Uterus (tissue), 4 donors: ENCODE results near the gene GALNT9. TPM values are rescaled to one million over a fixed set of nuclear protein-coding genes. Genes with fewer than 3 reads are reported as not detected.

Experiments
- DNase-seq, 2 donors: peaks; one replicate each; pipeline ENCODE4 v3.0.0-alpha.2; 2019 to 2020
- H3K27ac ChIP-seq, 2 donors: fragments of 200-600 bp; sonication (generic); 1 replicate in 1 of 2; 2 replicates in 1 of 2; pipeline ENCODE4 v1.5.1; 2016 to 2018
- H3K27me3 ChIP-seq, 2 donors: fragments of 200-600 bp; sonication (generic); one replicate each; pipeline ENCODE4 v1.5.1; 2018 to 2019; ENCODE audit warnings: control low read depth in 1 of 2
- H3K36me3 ChIP-seq, 2 donors: fragments of 200-600 bp; sonication (generic); one replicate each; pipeline ENCODE4 v1.5.1; 2019; ENCODE audit warnings: control low read depth in 1 of 2
- H3K4me1 ChIP-seq, 2 donors: fragments of 200-600 bp; sonication (generic); one replicate each; pipeline ENCODE4 v1.5.1; 2018 to 2019; ENCODE audit warnings: control low read depth in 1 of 2
- H3K4me3 ChIP-seq, 2 donors: fragments of 200-600 bp; sonication (generic); 1 replicate in 1 of 2; 2 replicates in 1 of 2; pipeline ENCODE4 v1.5.1; 2018 to 2019; ENCODE audit warnings: mild to moderate bottlenecking in 1 of 2
- H3K9me3 ChIP-seq, 2 donors: fragments of 200-600 bp; sonication (generic); one replicate each; pipeline ENCODE4 v1.5.1; 2019; ENCODE audit warnings: control low read depth in 1 of 2
- POLR2A ChIP-seq, 2 donors: fragments of 450-650 bp; IDR thresholded peaks; one replicate each; pipeline ENCODE4 v1.6.1; 2016; ENCODE audit warnings: antibody characterized with exemption in 2 of 2, mild to moderate bottlenecking in 1 of 2, moderate library complexity in 1 of 2
- intact Hi-C: fragments of 100-400 bp; cut with DNase I; formaldehyde crosslinking; loops from one replicate; pipeline ENCODE4 v1.15.1; 2023; ENCODE audit warnings: low total_unique reads
- total RNA-seq, 4 donors: library from RNA; depleted of rRNA in 3 of 4; stranded (reverse); fragments of >200 nt in 3 of 4; gene quantifications; one replicate each; pipeline versions ENCODE4 v1.1.0 to v1.2.4, GENCODE V29; 2014 to 2023
- TF ChIP-seq, protein P1 (sequence below), 4 experiments: fragments of 200-600 bp in 2 of 4; fragments of 450-650 bp in 2 of 4; sonication (generic) in 2 of 4; IDR thresholded peaks; one replicate each; pipeline ENCODE4 v1.5.1; 2016 to 2019; ENCODE audit warnings: antibody characterized with exemption in 4 of 4, mild to moderate bottlenecking in 2 of 4, moderate library complexity in 1 of 4
- donor health status: DM: yes; HTN: yes; CAD: no.

GALNT9 gene
- total RNA-seq, 4 donors from 2014 or later = 1.5 to 4.3 TPM; not detected in 2

DNA sequence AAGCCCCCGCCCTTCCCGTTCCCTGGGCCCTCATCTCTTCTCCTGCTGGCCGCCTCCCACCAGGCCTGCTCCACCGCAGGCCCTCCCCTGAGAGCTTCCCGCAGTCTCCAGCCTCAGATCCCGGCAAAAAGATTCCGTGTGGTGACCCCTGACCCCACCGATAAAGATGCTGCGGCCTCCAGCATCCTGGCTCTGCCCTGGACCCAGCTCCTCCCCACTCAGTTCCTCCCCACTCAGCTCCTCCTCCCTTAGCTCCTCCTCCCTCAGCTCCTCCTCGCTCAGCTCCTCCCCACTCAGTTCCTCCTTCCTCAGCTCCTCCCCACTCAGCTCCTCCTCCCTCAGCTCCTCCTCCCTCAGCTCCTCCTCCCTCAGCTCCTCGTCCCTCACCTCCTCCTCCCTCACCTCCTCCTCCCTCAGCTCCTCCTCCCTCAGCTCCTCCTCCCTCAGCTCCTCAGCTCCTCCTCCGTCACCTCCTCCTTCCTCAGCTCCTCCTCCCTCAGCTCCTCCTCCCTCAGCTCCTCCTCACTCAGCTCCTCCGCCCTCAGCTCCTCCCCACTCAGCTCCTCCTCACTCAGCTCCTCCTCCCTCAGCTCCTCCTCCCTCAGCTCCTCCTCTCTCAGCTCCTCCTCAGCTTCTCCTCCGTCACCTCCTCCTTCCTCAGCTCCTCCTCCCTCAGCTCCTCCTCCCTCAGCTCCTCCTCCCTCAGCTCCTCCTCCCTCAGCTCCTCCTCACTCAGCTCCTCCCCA lies 168.2 kb downstream of the GALNT9 start:
- Histone ChIP-seq H3K36me3 (no peaks in the 10 kb centered on the region), H3K27me3 (peaks cover 0 to 2% of the 10 kb centered on the region in 2 donors), H3K4me1 (no peaks in the 10 kb centered on the region), H3K27ac (no peak overlapping the region), H3K9me3 (no peaks in the 10 kb centered on the region), H3K4me3 (no peak overlapping the region)
- no peak for DNase-seq
- TF ChIP-seq, protein P1, sequence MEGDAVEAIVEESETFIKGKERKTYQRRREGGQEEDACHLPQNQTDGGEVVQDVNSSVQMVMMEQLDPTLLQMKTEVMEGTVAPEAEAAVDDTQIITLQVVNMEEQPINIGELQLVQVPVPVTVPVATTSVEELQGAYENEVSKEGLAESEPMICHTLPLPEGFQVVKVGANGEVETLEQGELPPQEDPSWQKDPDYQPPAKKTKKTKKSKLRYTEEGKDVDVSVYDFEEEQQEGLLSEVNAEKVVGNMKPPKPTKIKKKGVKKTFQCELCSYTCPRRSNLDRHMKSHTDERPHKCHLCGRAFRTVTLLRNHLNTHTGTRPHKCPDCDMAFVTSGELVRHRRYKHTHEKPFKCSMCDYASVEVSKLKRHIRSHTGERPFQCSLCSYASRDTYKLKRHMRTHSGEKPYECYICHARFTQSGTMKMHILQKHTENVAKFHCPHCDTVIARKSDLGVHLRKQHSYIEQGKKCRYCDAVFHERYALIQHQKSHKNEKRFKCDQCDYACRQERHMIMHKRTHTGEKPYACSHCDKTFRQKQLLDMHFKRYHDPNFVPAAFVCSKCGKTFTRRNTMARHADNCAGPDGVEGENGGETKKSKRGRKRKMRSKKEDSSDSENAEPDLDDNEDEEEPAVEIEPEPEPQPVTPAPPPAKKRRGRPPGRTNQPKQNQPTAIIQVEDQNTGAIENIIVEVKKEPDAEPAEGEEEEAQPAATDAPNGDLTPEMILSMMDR (IDR thresholded peaks at IDR 0.05) = no peak
- intact Hi-C loops = no loop called here

DNA sequence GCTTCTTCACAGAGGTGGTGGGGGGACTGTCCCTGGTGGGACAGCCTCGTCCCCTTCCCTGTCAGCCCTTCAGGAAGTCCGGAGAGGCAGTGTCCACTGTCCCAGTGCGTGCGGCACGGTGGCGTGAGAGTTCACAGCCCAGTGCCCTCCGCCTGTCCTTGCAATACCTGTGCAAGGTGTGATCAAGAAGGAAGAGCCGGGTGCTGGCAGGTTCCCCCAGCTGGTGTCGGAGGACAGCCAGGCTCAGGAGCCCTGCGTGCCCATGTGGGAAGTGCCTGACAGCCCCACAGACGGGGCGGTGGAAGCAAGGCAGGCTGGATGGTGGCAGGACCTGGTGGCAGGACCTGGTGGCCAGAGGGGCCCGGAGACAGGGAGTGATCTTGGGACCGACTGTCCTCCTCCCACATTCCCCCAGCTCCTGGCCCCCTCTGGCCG lies 168.8 kb downstream of the GALNT9 start:
- Histone ChIP-seq H3K27me3 (no peaks in the 10 kb centered on the region), H3K4me1 (no peaks in the 10 kb centered on the region), H3K27ac (no peak overlapping the region), H3K4me3 (no peak overlapping the region), H3K9me3 (no peaks in the 10 kb centered on the region), H3K36me3 (no peaks in the 10 kb centered on the region)
- DNase-seq = no peak
- intact Hi-C loops = no loop called here
- TF ChIP-seq POLR2A (IDR thresholded peaks at IDR 0.05) = no peak
- TF ChIP-seq, protein P1 (IDR thresholded peaks at IDR 0.05) = no peak

DNA sequence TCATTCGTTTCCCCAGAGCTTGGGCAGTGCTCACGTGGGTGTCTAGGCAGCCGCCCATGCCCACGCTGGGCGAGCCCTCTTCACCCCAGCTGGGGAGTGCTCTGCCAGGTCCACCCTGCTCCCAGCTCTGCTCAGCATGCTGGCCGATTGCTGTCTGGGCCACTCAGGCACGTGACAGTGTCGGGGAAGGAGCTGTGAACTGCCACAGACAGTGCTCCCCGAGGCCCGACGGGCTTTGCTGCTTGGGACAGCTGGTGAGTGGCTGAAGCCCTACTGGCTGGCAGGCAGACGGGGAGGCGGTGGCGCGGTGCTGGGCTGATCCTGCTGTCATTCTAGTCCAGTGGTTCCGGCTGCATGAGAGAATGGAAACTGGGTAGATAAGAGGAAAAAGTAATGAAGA lies 169.4 kb downstream of the GALNT9 start:
- H3K36me3 ChIP-seq = no peaks in the 10 kb centered on the region
- no peaks in the 10 kb centered on the region for H3K4me1 ChIP-seq
- no peak for DNase-seq
- H3K27ac ChIP-seq = no peak overlapping the region
- no peaks in the 10 kb centered on the region for H3K9me3 ChIP-seq
- no peaks in the 10 kb centered on the region for H3K27me3 ChIP-seq
- no peak for TF ChIP-seq POLR2A (IDR thresholded peaks at IDR 0.05)
- TF ChIP-seq, protein P1 (IDR thresholded peaks at IDR 0.05) = no peak
- no peak overlapping the region for H3K4me3 ChIP-seq
- intact Hi-C loops = no loop called here

DNA sequence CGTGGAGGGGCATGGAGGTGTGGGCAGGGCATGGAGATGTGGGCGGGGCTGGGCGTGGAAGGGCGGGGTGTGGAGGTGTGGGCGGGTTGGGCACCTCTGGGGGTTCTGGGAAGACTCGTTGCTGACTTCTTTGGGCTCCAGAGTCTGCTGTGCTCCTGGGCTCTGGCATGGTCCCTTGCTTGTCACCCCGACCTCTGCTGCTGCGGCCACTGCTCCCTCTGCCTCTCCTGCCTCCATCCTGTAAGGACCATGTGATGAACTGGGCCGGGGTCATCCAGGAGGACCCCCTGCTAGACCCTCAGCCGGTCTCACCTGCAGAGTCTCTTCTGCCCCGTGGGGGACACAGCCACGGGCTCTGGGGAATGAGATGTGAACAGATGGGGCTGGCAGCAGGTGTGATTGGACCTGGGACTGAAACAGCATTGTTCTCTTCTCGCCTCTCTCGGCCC lies 169.8 kb downstream of the GALNT9 start:
- H3K27ac ChIP-seq = no peak overlapping the region
- H3K9me3 ChIP-seq = no peaks in the 10 kb centered on the region
- DNase-seq = no peak
- H3K4me3 ChIP-seq = no peak overlapping the region
- no peaks in the 10 kb centered on the region for H3K4me1 ChIP-seq
- TF ChIP-seq, protein P1 (IDR thresholded peaks at IDR 0.05) = no peak
- no peak for TF ChIP-seq POLR2A (IDR thresholded peaks at IDR 0.05)
- no peaks in the 10 kb centered on the region for H3K36me3 ChIP-seq
- intact Hi-C loops = no loop called here
- no peaks in the 10 kb centered on the region for H3K27me3 ChIP-seq

DNA sequence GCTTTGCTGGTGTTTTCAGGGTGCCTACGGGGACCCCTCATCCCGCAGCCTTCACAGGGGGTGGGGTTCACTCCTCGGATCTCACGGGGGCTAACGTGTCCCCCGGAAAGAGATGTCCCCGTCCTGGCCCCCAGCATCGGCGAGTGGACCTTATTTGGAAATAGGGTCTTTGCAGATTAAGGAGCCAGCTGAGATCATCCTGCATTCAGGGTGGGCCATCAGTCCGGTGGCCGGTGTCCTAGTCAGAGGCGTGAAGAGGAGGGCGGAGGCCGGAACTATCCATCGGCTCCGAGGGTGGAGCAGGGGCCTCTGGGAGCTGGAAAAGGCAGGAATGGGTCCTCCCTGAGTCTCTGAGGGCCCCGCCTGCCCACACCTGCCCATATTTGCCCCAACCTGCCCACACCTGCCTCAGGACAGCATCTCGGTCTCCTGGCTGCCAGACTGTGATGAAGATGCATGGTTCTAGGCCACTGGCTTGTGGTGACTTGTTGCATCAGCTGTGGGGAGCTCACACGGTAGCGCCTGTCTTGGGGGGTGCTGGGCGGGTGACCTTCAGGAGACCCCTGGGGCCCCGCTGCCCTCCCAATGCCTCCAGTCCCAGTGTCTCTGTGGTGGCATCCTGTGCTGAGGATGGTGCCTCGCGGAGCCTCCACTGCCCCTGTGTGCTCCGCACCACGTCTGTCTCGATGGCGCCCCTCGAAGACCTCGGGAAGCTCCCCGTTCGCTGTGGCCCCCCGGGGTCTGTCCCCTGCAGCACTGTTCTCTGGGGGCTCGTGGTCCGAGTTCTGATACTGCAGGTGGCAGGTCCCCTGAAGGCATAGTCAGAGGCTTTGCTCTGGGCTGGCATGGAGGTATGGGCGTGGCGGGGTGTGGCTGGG lies 170.5 kb downstream of the GALNT9 start:
- TF ChIP-seq POLR2A (IDR thresholded peaks at IDR 0.05) = no peak
- TF ChIP-seq, protein P1 (IDR thresholded peaks at IDR 0.05) = no peak
- Histone ChIP-seq H3K27ac (no peak overlapping the region), H3K4me3 (no peak overlapping the region), H3K27me3 (no peaks in the 10 kb centered on the region), H3K9me3 (no peaks in the 10 kb centered on the region), H3K36me3 (no peaks in the 10 kb centered on the region), H3K4me1 (peaks cover 0 to 5% of the 10 kb centered on the region in 2 donors)
- no peak for DNase-seq
- intact Hi-C loops = no loop called here
